DND-41 (cell line): ENCODE measurements around the gene AGMO.

ENCODE experiments used
- ATAC-seq: fragments of 200-7000 bp; cut with Tn5 transposase; 3 replicates; pipeline ENCODE4 v1.9.1; 2021; ENCODE audit warnings: low read depth; ENCODE audit not compliant: insufficient read depth
- DNase-seq: peaks from one replicate; pipeline ENCODE4 v3.0.0-alpha.2; 2020
- H2AFZ ChIP-seq: 2 replicates; pipeline ENCODE4 v1.6.0; 2012; ENCODE audit warnings: low read depth, low read length
- H3K27ac ChIP-seq: 2 replicates; pipeline ENCODE4 v1.5.1; 2012; ENCODE audit warnings: low read length, inconsistent platforms
- H3K27me3 ChIP-seq: fragments of 200-600 bp; sonication (generic); 2 replicates; pipeline ENCODE4 v1.6.0; 2012; ENCODE audit warnings: low read length, mild to moderate bottlenecking, inconsistent platforms; ENCODE audit not compliant: insufficient read depth, poor library complexity
- H3K36me3 ChIP-seq: 2 replicates; pipeline ENCODE4 v1.5.1; 2012; ENCODE audit warnings: low read length, inconsistent platforms; ENCODE audit not compliant: insufficient read depth
- H3K4me1 ChIP-seq: 2 replicates; pipeline ENCODE4 v1.5.1; 2012; ENCODE audit warnings: mild to moderate bottlenecking, low read length; ENCODE audit not compliant: insufficient read depth
- H3K4me2 ChIP-seq: 2 replicates; pipeline ENCODE4 v1.6.0; 2012; ENCODE audit warnings: mild to moderate bottlenecking, moderate library complexity, low read length, inconsistent platforms; ENCODE audit not compliant: insufficient read depth
- H3K4me3 ChIP-seq, 2 experiments: fragments of 200-600 bp in 1 of 2; shearing (Covaris generic) in 1 of 2; 2 replicates each; pipeline ENCODE4 v1.5.1; 2012 to 2016; ENCODE audit warnings: inconsistent platforms in 2 of 2, low read length in 2 of 2, mild to moderate bottlenecking in 2 of 2, low read depth in 1 of 2, moderate library complexity in 1 of 2
- H3K79me2 ChIP-seq: 2 replicates; pipeline ENCODE4 v1.6.0; 2012; ENCODE audit warnings: low read length, inconsistent platforms; ENCODE audit not compliant: insufficient read depth
- H3K9ac ChIP-seq: 2 replicates; pipeline ENCODE4 v1.6.0; 2012; ENCODE audit warnings: low read depth, mild to moderate bottlenecking, inconsistent platforms, low read length, moderate library complexity
- H3K9me3 ChIP-seq: 2 replicates; pipeline ENCODE4 v1.5.1; 2012; ENCODE audit warnings: low read length, moderate library complexity, mild to moderate bottlenecking, inconsistent platforms; ENCODE audit not compliant: insufficient read depth, severe bottlenecking
- H4K20me1 ChIP-seq: 2 replicates; pipeline ENCODE4 v1.6.0; 2012; ENCODE audit warnings: low read length; ENCODE audit not compliant: insufficient read depth
- CTCF ChIP-seq: IDR thresholded peaks from 2 replicates; pipeline ENCODE4 v1.5.1; 2012; ENCODE audit warnings: borderline replicate concordance, low read length, moderate library complexity, mild to moderate bottlenecking; ENCODE audit not compliant: poor library complexity, severe bottlenecking; ENCODE audit errors: extremely low read depth
- EZH2 ChIP-seq: IDR thresholded peaks from 3 replicates; pipeline ENCODE4 v1.6.1; 2012; ENCODE audit warnings: borderline replicate concordance, low read depth, mild to moderate bottlenecking, moderate library complexity, low read length, inconsistent platforms; ENCODE audit not compliant: severe bottlenecking

AGMO gene

GRCh38 chr7:15507708-15508107 lies 54.1 kb downstream of the AGMO start:
- no peaks in the 10 kb centered on the region for H3K4me1 ChIP-seq
- no peaks in the 10 kb centered on the region for H3K79me2 ChIP-seq
- H3K4me3 ChIP-seq = no peak overlapping the region
- TF ChIP-seq EZH2 = no peak
- no peak for TF ChIP-seq CTCF
- H3K27me3 ChIP-seq = no peaks in the 10 kb centered on the region
- H4K20me1 ChIP-seq = no peaks in the 10 kb centered on the region
- no peak overlapping the region for H2AFZ ChIP-seq
- no peaks in the 10 kb centered on the region for H3K9me3 ChIP-seq
- DNase-seq (no peak), ATAC-seq (no peak)
- H3K4me2 ChIP-seq = no peak overlapping the region
- no peak overlapping the region for H3K9ac ChIP-seq
- H3K27ac ChIP-seq = no peak overlapping the region
- H3K36me3 ChIP-seq = no peaks in the 10 kb centered on the region

- no peaks in the 10 kb centered on the region for H3K4me1 ChIP-seq
- no peak overlapping the region for H2AFZ ChIP-seq
- H3K79me2 ChIP-seq = no peaks in the 10 kb centered on the region
- DNase-seq = no peak
- no peaks in the 10 kb centered on the region for H3K27me3 ChIP-seq
- H3K9ac ChIP-seq = no peak overlapping the region
- H3K9me3 ChIP-seq = no peaks in the 10 kb centered on the region
- no peaks in the 10 kb centered on the region for H4K20me1 ChIP-seq
- no peak overlapping the region for H3K4me2 ChIP-seq
- ATAC-seq = no peak
- no peak overlapping the region for H3K4me3 ChIP-seq
- TF ChIP-seq EZH2 (no peak), CTCF (no peak)
- H3K36me3 ChIP-seq = no peaks in the 10 kb centered on the region
- no peak overlapping the region for H3K27ac ChIP-seq
Measured at GRCh38 chr7:15507171-15507570, 54.6 kb downstream of the AGMO start.

- Histone ChIP-seq H3K4me3 (no peak overlapping the region), H3K9me3 (no peaks in the 10 kb centered on the region), H2AFZ (no peak overlapping the region), H3K36me3 (no peaks in the 10 kb centered on the region), H3K4me2 (no peak overlapping the region), H3K27ac (no peak overlapping the region), H3K27me3 (no peaks in the 10 kb centered on the region), H3K4me1 (no peaks in the 10 kb centered on the region), H3K79me2 (no peaks in the 10 kb centered on the region), H3K9ac (no peak overlapping the region), H4K20me1 (no peaks in the 10 kb centered on the region)
- no peak for TF ChIP-seq CTCF
- no peak for TF ChIP-seq EZH2
- DNase-seq (no peak), ATAC-seq (no peak)
Measured at GRCh38 chr7:15505761-15506160, 56.1 kb downstream of the AGMO start.

- Histone ChIP-seq H3K9me3 (no peaks in the 10 kb centered on the region), H3K9ac (no peak overlapping the region), H3K79me2 (no peaks in the 10 kb centered on the region), H3K4me1 (no peaks in the 10 kb centered on the region), H3K27ac (no peak overlapping the region), H3K36me3 (no peaks in the 10 kb centered on the region), H2AFZ (no peak overlapping the region), H3K4me3 (no peak overlapping the region), H3K27me3 (no peaks in the 10 kb centered on the region), H3K4me2 (no peak overlapping the region), H4K20me1 (no peaks in the 10 kb centered on the region)
- ATAC-seq (no peak), DNase-seq (no peak)
- TF ChIP-seq CTCF (no peak), EZH2 (no peak)
Measured at GRCh38 chr7:15504351-15504750, 57.5 kb downstream of the AGMO start.
